NCI-H226 (cell line): Measurements from ENCODE around the gene OBSCN.
A peak's percentile ranks its signal among the peaks of the same experiment; 100 is the strongest.
"Not testable (repeated sequence)": the region's sequence is repeated elsewhere in the genome, so short reads cannot be mapped to it uniquely, and the experiment has no call there.

ENCODE experiments used
- DNase-seq: peaks from one replicate; pipeline ENCODE4 v3.0.0-alpha.2; 2015

The OBSCN gene

GRCh38 chr1:228228601-228229074 is 20.8 kb downstream of the OBSCN start:
- DNase-seq, result peak; percentile 26

- no peak for DNase-seq
These were observed 23.3 kb downstream of the OBSCN start for GRCh38 chr1:228231189-228231588.

- no peak for DNase-seq
These were observed 25.3 kb downstream of the OBSCN start for GRCh38 chr1:228233136-228233535.

- no peak for DNase-seq
These were observed 27.1 kb downstream of the OBSCN start for GRCh38 chr1:228234921-228235320.

GRCh38 chr1:228236744-228237143 is 28.9 kb downstream of the OBSCN start:
- DNase-seq, result no peak

DNA sequence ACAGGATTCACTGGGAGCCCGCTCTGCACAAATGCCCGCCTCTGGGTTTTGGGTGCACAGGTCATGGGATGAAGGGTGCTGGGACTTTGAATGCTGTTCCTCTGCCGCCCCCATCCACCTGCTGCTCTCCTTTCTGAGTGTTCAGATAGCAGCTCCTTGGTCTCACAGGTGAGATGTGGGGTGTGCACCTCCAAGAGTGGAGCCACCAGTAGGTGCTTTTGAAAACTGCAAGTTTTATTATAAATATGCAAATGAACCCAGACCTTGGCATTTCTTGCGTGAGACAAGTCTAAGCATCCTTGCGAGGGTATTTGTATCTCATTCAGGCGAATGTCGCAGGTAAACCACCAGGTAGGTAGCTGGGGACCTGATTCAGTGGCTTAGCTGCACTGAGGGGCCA is 30.2 kb downstream of the OBSCN start:
- DNase-seq, result no peak

DNA sequence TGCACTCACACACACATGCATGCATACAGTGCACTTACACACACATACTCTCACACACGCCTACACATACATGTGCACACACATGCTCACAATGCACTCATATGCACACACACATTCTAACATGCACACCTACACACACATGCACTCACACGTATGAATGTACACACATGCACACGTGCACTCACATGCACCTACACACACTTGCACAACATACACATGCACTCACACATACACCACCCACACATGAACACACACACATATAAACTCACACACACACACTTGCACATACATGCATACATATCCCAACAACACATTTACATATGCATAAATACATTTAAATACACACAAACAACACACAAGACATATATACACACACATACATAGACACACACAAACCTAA is 30.6 kb downstream of the OBSCN start:
- DNase-seq, result no peak

- no peak for DNase-seq
These were observed 32.8 kb downstream of the OBSCN start for GRCh38 chr1:228240411-228241240.

- DNase-seq, result no peak
These were observed 33.4 kb downstream of the OBSCN start for GRCh38 chr1:228241259-228241658.

DNA sequence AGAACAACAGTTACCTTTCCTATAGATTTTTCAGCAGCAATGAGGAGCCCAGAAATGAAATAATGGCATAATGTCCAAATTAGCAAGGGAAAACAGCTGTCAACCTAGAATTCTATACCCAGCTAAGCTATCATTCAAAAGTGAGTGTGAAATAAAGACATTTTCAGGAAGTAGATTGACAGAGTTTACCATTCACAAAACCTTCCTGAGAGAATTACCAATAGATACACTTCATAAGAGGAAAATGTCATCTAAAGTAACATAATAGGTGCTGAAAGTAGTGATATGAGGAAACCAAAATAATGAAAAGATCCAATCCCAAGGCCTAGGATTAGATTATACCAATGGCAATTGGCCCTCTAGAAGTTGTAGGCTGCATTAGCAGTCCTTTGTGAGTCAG is 34.6 kb downstream of the OBSCN start:
- no peak for DNase-seq

- DNase-seq, result no peak
These were observed 35.2 kb downstream of the OBSCN start for GRCh38 chr1:228243093-228243492.

DNA sequence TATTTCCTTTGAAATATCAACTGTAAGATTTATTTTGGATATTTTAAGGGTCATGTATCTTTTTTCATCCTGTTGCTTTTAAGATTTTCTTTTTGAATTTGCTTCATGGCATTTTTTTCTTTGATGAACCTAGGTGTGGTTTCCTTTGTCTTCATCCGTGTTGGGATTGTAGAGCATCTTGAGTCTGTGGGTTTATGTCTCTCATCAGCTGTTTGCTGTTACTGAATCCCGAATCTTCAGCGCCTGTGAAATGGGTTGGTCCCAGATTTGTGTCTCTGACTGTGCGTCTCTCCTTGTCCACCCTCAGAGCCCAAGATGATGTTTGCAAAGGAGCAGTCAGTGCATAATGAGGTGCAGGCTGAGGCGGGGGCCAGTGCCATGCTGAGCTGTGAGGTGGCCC is 36.1 kb downstream of the OBSCN start:
- not testable (repeated sequence) for DNase-seq

GRCh38 chr1:228245111-228245510 is 37.3 kb downstream of the OBSCN start:
- no peak for DNase-seq

- DNase-seq, result no peak
These were observed 38.5 kb downstream of the OBSCN start for GRCh38 chr1:228246216-228246900.

GRCh38 chr1:228249513-228250305 is 41.9 kb downstream of the OBSCN start:
- no peak for DNase-seq

- DNase-seq, result not testable (repeated sequence)
These were observed 44.6 kb downstream of the OBSCN start for GRCh38 chr1:228252476-228252875.

DNA sequence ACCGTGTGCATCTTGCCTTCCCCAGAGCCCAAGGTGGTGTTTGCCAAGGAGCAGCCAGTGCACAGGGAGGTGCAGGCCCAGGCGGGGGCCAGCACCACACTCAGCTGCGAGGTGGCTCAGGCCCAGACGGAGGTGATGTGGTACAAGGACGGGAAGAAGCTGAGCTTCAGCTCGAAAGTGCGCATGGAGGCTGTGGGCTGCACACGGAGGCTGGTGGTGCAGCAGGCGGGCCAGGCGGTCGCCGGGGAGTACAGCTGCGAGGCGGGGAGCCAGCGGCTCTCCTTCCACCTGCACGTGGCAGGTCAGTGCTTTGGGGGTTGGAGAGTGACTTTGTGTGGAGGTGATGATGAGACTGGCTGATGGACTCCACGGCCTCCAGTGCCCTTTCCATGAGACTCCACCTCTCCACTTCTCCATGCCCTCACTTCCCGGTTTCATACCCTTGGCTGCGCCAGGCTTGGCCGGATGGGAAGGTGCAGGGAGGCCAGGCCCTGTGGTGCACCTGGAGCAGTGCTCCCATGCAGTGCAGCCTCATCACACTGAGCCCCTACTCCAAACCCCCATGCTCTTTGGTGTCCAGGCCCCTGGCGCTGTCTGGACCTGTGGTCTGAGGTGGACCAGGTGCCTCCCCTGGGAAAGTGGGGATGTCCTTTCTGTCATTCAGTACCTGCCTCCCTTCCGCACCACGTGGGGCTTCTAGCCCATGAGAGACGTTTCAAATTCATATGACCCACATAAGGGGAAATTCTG is 49.0 kb downstream of the OBSCN start:
- no peak for DNase-seq

GRCh38 chr1:228258486-228258885 is 50.6 kb downstream of the OBSCN start:
- DNase-seq, result no peak

- no peak for DNase-seq
These were observed 51.6 kb downstream of the OBSCN start for GRCh38 chr1:228259368-228259894.

DNA sequence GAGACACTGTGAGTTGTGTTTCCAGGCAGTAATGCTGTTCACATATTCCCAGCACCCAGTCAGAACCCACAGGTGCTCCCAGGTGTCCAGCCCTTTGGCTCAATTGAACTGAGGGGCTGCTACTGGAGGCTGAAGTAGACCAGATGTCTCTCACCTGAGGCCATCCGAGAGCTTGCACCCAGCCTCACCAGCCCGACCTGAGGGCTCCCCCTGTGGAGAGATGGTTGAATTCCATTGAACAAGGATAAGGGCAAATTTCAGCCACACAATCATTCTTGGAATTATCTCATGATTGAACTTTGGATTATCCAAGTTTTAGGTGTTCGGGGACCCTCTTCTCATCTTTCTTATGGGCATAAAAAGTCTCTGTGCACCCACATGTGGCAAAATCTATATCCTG is 52.1 kb downstream of the OBSCN start:
- DNase-seq, result no peak

- no peak for DNase-seq
These were observed 53.9 kb downstream of the OBSCN start for GRCh38 chr1:228261706-228262105.

GRCh38 chr1:228262475-228262874 is 54.6 kb downstream of the OBSCN start:
- no peak for DNase-seq
